ENCODE results near the gene MAFF.
"Not testable (repeated sequence)": the region's sequence is repeated elsewhere in the genome, so short reads cannot be mapped to it uniquely, and the experiment has no call there.

Gene MAFF

GRCh38 chr22:38172832-38173640 is 28.8 kb upstream of the MAFF start:
- no peak for TF ChIP-seq CTCF (IDR thresholded peaks at IDR 0.05; ENCODE audit: control insufficient read depth, extremely low read depth, insufficient read depth)
- no peak overlapping the region for H3K4me3 ChIP-seq (ENCODE audit: low read depth, low read length)
- no peak for DNase-seq (ENCODE audit: low read depth)

GRCh38 chr22:38173641-38173906 is 28.2 kb upstream of the MAFF start:
- no peak for DNase-seq (ENCODE audit: low read depth)
- TF ChIP-seq CTCF (IDR thresholded peaks at IDR 0.05; ENCODE audit: control insufficient read depth, extremely low read depth, insufficient read depth), result no peak
- H3K4me3 ChIP-seq (ENCODE audit: low read depth, low read length), result no peak overlapping the region

GRCh38 chr22:38174626-38175025 is 27.2 kb upstream of the MAFF start:
- DNase-seq (ENCODE audit: low read depth), result no peak
- TF ChIP-seq CTCF (IDR thresholded peaks at IDR 0.05; ENCODE audit: control insufficient read depth, extremely low read depth, insufficient read depth), result no peak
- no peak overlapping the region for H3K4me3 ChIP-seq (ENCODE audit: low read depth, low read length)

- H3K4me3 ChIP-seq (ENCODE audit: low read depth, low read length), result no peak overlapping the region
- DNase-seq (ENCODE audit: low read depth), result no peak
- no peak for TF ChIP-seq CTCF (IDR thresholded peaks at IDR 0.05; ENCODE audit: control insufficient read depth, extremely low read depth, insufficient read depth)
Measured at GRCh38 chr22:38175206-38176118, 26.3 kb upstream of the MAFF start.

- no peak overlapping the region for H3K4me3 ChIP-seq (ENCODE audit: low read depth, low read length)
- no peak for DNase-seq (ENCODE audit: low read depth)
- TF ChIP-seq CTCF (IDR thresholded peaks at IDR 0.05; ENCODE audit: control insufficient read depth, extremely low read depth, insufficient read depth), result no peak
Measured at GRCh38 chr22:38176170-38176741, 25.5 kb upstream of the MAFF start.

- H3K4me3 ChIP-seq (ENCODE audit: low read depth, low read length), result no peak overlapping the region
- no peak for DNase-seq (ENCODE audit: low read depth)
- TF ChIP-seq CTCF (IDR thresholded peaks at IDR 0.05; ENCODE audit: control insufficient read depth, extremely low read depth, insufficient read depth), result no peak
Measured at GRCh38 chr22:38177044-38177443, 24.8 kb upstream of the MAFF start.

GRCh38 chr22:38177571-38177925 is 24.2 kb upstream of the MAFF start:
- not testable (repeated sequence) for H3K4me3 ChIP-seq (ENCODE audit: low read depth, low read length); DNase-seq (ENCODE audit: low read depth)
